Fibroblast of villous mesenchyme (primary cell): ENCODE data around the gene RAB40C. TPM values are rescaled to one million over a fixed set of nuclear protein-coding genes. Genes with fewer than 3 reads are reported as not detected.

Experiments used
- DNase-seq: peaks from one replicate; pipeline ENCODE4 v3.0.0-alpha.2; 2010; ENCODE audit warnings: low read depth
- H3K4me3 ChIP-seq: 2 replicates; pipeline ENCODE4 v1.5.1; 2011; ENCODE audit warnings: low read depth, mild to moderate bottlenecking, low read length
- total RNA-seq: library from RNA; depleted of rRNA; stranded (reverse); fragments of >200 nt; gene quantifications from 2 replicates; pipeline ENCODE4 v1.2.3, GENCODE V29; 2012
- TF ChIP-seq, protein P1 (sequence below): IDR thresholded peaks from 2 replicates; pipeline ENCODE4 v1.5.1; 2012; ENCODE audit warnings: low read depth, mild to moderate bottlenecking, low read length; ENCODE audit not compliant: insufficient read depth

Gene RAB40C
- total RNA-seq, 1 donor = 9.9 TPM

DNA sequence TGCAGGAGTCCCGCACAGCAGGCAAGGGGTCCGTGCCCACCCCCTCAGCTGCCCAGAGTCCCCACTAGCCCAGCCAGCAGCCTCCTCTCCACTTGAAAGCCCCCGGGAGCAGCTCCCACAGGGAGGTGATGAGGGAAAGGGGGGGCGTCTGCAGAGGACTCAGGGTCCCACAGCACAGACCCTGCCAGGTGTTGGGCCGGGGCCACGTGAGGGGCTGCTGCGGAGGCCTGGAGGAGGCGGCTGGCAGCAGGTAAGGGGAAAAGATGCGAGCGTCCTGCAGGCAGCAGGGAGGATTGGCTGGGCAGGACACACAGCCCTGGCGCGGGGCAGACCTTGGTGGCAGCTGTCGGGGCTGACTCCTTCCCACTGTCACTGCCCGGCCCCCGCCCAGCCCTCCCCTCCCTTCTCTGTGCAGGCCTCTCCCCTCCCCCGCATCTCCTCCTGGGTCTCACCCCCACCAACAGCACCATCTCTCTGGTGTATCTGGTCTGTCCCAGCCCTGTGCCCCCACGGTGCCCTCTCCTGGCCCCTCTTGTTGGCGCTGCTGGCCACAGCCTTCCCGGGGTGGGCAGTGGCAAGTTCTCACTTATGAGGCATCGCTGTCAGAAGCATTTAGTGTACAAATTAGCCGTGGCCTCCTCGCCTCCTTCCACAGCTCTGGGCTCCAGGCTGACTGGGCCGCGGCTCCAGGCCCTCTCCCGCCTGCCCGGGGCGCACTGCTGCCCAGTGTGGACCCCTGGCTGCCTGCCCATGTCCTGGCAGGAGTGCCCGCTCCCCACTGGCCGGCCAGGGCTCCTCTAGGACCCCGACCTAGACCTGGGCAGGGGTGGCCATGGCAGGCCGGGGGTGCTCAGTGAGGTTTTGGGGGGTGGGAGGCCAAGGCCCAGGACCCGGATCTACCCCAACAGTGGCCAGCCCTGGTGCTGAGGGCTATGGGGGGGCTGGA is 34.1 kb upstream of the RAB40C start:
- TF ChIP-seq, protein P1, sequence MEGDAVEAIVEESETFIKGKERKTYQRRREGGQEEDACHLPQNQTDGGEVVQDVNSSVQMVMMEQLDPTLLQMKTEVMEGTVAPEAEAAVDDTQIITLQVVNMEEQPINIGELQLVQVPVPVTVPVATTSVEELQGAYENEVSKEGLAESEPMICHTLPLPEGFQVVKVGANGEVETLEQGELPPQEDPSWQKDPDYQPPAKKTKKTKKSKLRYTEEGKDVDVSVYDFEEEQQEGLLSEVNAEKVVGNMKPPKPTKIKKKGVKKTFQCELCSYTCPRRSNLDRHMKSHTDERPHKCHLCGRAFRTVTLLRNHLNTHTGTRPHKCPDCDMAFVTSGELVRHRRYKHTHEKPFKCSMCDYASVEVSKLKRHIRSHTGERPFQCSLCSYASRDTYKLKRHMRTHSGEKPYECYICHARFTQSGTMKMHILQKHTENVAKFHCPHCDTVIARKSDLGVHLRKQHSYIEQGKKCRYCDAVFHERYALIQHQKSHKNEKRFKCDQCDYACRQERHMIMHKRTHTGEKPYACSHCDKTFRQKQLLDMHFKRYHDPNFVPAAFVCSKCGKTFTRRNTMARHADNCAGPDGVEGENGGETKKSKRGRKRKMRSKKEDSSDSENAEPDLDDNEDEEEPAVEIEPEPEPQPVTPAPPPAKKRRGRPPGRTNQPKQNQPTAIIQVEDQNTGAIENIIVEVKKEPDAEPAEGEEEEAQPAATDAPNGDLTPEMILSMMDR = no peak
- H3K4me3 ChIP-seq = no peak overlapping the region
- no peak for DNase-seq

DNA sequence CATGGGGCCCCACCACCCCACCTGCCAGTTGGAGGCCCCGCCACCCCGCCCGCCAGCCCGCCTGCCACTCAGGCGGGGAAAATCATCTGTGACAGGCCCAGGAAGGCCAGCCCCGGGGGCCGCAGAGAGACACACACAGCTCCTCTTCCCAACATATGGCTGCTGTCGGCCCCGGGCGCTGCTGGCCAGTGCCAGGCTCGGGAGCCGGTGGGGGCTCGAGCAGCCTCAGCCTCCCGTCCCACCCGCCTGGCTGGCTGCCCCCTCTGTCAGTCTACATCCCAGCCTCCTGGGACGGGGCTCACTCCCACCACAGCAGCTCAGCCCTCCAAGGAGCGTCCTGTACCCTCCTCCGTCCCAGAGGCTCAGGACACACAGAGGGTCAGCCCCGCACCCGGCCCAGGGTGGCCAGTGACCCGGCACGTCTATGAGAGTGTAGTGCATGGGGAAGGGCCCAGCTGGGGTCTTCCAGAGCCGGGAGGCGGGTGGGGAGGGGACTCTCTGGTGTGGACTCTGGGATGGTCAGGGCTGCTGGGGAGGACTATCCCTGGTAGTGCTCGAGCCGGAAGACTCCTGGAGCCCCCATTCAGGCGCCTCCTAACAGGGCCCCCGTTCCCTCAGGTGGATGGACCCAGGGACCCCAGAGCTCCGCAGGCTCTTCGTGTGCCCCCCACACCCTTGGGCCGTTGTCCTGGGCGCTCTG is 33.2 kb upstream of the RAB40C start:
- TF ChIP-seq, protein P1 = no peak
- no peak overlapping the region for H3K4me3 ChIP-seq
- DNase-seq = no peak

DNA sequence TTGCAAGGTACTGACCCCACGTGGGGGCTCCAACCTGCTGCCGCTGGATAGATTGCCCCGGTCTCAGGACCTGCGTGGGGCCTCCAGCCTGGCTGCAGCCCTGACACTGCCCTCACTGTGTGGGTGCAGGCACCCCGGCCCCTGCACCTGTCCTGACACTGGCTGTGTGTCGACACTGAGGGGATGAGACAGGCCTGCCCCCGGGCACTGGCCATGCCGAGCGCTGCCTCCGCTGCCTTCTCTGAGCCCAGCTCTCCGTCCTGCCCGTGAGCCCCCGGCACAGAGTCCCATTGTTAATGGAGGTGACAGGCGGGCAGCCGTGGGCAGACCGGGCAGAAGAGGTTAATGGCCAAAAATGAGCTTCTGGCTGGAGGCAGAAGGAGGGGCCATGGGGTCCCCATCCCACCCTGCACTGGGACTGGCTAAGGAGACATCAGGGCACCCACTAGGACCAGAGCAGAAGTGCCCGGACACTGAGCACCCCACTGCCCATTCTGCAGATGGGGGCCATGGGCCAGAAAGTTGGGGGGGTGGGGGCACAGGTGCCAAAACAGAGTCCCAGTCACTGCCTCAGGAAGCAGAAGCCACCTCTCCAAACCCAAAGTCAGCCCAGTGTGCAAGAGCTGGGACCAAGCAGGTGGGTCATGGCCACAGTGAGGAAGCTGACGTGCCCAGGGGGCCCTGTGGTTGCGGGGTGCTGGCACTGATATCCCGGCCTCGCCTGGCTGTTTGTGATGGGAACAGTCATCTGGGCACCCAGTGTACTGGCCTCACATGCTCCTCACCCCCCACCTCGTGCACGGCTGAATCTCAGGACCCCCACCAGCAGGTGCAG is 32.2 kb upstream of the RAB40C start:
- no peak overlapping the region for H3K4me3 ChIP-seq
- TF ChIP-seq, protein P1 = no peak
- DNase-seq = no peak

DNA sequence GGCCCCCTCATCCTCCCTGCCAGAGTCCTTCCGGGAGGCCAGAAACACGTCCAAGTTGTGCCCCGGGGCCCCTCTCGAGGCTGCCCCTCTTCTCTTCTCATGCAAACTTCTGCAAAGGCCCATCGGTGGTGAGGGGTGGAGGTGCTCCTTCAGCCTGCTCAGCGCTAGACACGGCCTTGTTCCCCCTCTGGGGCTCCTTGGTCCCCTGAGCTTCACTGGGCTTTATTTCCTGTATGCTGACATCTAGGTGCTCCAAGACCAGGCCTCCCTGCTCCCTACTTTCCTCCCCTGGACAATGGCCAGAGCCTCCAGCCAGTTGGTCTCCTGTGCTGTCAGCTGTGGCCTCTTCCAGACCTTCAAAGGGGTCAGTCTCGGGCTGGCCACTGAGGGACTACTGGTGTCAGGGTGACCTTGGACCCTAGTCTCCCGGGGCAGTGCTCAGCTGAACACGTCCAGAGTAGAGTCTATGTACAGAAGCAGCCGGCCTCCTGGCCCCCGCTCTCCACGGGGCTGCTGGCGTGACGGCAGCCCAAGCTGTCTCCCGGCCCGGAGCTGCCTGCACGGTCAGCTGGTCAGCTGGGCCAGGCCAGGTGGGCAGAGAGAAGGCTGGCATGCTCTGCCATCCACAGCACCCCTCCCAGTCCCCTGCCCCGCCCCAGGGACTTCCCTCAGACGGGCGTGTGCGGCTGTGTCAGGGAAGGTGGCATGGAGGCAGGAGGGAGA is 31.4 kb upstream of the RAB40C start:
- DNase-seq = no peak
- no peak overlapping the region for H3K4me3 ChIP-seq
- TF ChIP-seq, protein P1 = no peak

DNA sequence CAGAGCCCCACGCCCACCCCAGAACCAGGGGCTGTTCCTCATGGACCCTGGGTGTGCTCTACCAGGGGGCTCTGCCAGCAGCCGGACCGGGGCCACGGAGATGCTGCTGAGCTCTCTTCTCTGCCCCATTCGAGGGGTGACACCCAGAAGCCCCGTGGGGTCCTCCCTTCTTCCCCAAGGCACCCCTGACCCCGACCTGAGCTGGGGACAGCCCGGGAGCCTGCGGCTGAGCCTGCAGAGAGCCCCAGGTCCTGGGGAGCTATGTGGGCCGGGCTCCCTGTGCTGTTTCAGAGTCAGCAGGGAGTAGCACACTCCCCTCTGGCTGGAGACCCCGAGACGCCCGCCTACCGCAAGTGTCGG is 30.9 kb upstream of the RAB40C start:
- TF ChIP-seq, protein P1 = no peak
- no peak overlapping the region for H3K4me3 ChIP-seq
- DNase-seq = no peak
